ENCODE measurements around the gene AGFG1.

- no peak for TF ChIP-seq MAX (IDR thresholded peaks at IDR 0.05)
- no peak for TF ChIP-seq EZH2 (IDR thresholded peaks at IDR 0.05)
- no peak for TF ChIP-seq POLR2A (IDR thresholded peaks at IDR 0.05; ENCODE audit: borderline replicate concordance, extremely low read depth, insufficient read depth, insufficient read length)
- no peak for TF ChIP-seq CTCF (IDR thresholded peaks at IDR 0.05 in 2 of 3, conservative IDR thresholded peaks at IDR 0.05 in 1 of 3; ENCODE audit: borderline replicate concordance in 1 of 3, insufficient read depth in 1 of 3, low read depth in 2 of 3, low read length in 2 of 3)
- no peak for TF ChIP-seq SRF (IDR thresholded peaks at IDR 0.05; ENCODE audit: low read depth)
- TF ChIP-seq POLR2AphosphoS5 (IDR thresholded peaks at IDR 0.05; ENCODE audit: low read depth, low read length) = no peak
- no peak for TF ChIP-seq REST (IDR thresholded peaks at IDR 0.05; ENCODE audit: low read depth)
- TF ChIP-seq TCF7L2 (IDR thresholded peaks at IDR 0.05; ENCODE audit: borderline replicate concordance, extremely low read depth, insufficient read depth, insufficient read length) = no peak
- TF ChIP-seq YY1 (IDR thresholded peaks at IDR 0.05; ENCODE audit: extremely low read depth, insufficient replicate concordance, low read depth, low read length) = no peak
- TF ChIP-seq CEBPB (IDR thresholded peaks at IDR 0.05; ENCODE audit: low read depth) = no peak
- no peak for TF ChIP-seq SIN3A (IDR thresholded peaks at IDR 0.05; ENCODE audit: low read depth)
Observed at GRCh38 chr2:227579791-227580190, 107.8 kb downstream of the AGFG1 start.

Measured in HCT116 (cell line).